ENCODE data around the gene VAMP7.

- TF ChIP-seq CTCF (conservative IDR thresholded peaks at IDR 0.05): no peak
- TF ChIP-seq EZH2 (IDR thresholded peaks at IDR 0.05; ENCODE audit: low read depth): no peak
These were observed 39.9 kb upstream of the VAMP7 start for GRCh38 chrX:155841232-155841631.

Data from PC-9 (cell line).